HG03439 (cell line): Measurements from ENCODE around the gene LPIN1.
A peak's percentile ranks its signal among the peaks of the same experiment; 100 is the strongest.

Source experiments
- ATAC-seq: cut with Tn5 transposase; IDR thresholded peaks from one replicate; pipeline ENCODE4 v1.9.1; 2021; ENCODE audit warnings: mild to moderate bottlenecking, moderate library complexity; ENCODE audit not compliant: unreplicated experiment

Gene LPIN1

DNA sequence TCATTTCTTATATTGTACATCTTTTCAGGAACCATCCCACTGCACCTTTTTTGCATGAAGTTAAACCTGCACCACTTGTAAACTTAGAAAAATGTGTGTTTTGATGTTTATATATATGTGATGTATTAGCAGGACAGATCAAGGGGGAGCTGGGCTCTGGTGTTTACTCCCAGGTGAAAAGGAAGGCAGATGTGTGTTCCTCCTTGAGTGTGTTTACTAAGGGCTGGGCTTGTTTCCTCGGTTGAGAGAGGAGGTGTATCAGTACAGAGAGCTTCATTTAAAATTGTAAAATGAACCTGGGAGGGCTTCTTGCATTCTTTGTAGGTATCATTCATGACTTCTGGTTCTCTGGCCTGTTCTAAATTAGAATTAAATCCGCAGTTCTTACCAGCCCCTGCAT, 14.8 kb downstream of the LPIN1 start:
- no peak for ATAC-seq

DNA sequence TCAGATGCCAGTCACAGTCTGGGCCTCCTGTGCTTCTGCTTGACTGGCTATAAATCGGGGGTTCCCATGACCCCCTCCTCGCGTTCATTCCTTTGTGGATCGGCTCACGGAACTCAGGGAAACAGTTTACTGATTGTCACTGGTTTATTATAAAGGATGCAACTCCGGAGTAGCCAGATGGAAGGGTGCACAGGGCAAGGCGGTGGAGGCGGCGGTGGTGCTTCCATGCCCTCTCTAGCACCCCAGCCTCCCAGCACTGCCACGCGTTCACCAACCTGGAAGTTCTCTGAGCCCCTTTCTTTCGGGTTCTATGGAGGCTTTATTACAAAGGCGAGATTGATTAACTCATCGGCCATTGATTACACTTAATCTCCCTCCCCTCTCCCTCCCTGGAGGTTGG, 15.6 kb downstream of the LPIN1 start:
- no peak for ATAC-seq

- ATAC-seq, result no peak
Observed at GRCh38 chr2:11762799-11763461, 16.5 kb downstream of the LPIN1 start.

- ATAC-seq, result no peak
Observed at GRCh38 chr2:11764359-11764758, 17.9 kb downstream of the LPIN1 start.

- ATAC-seq, result no peak
Observed at GRCh38 chr2:11764920-11765319, 18.5 kb downstream of the LPIN1 start.

DNA sequence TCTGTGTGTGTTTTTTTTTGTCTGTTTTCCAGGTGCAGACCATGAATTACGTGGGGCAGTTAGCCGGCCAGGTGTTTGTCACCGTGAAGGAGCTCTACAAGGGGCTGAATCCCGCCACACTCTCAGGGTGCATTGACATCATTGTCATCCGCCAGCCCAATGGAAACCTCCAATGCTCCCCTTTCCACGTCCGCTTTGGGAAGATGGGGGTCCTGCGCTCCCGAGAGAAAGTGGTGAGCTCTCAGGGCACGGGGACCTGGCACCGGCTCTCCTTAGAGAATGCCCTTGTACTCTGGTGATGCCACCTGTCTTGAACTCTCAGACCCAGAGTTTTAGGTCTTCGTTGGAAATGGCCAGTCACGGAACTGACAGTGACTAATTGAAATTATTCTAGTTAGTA, 19.1 kb downstream of the LPIN1 start:
- no peak for ATAC-seq

DNA sequence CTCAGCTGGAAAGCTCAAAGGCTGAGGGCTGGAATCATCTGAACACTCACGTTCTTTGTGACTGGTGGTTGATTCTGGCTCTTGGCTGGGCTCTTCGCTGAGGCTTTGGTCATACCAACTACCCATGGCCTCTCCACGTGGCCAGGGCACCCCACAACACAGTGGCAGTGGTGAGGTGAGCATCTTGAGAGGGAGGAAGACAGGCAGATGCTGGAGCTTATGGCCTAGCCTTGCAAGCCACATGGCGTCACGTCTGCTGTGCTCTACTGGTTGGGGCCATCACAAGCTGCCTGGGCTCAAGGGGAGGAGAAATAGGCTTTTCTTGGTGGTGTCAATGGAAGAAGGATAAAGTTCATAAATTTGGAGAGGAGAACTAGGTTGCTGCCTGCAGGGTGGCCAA, 19.6 kb downstream of the LPIN1 start:
- ATAC-seq, result no peak

GRCh38 chr2:11767779-11768178, 21.3 kb downstream of the LPIN1 start:
- no peak for ATAC-seq

DNA sequence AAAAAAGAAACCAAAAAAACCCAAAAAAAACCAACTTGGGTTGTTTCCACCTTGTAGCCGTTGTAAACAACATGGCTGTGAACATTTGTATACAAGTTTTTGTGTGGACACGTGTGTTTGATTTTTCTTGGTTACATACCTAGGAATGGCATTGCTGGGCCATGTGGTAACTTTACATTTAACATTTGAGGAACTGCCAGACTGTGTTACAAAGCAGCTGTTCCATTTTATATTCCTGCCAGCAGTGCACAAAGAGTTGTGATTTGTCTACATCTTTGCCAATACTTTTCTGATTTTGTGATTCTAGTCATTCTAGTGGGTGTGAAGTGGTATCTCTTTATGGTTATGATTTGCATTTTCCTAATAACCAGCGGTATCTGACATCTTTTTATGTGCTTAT, 22.5 kb downstream of the LPIN1 start:
- no peak for ATAC-seq

DNA sequence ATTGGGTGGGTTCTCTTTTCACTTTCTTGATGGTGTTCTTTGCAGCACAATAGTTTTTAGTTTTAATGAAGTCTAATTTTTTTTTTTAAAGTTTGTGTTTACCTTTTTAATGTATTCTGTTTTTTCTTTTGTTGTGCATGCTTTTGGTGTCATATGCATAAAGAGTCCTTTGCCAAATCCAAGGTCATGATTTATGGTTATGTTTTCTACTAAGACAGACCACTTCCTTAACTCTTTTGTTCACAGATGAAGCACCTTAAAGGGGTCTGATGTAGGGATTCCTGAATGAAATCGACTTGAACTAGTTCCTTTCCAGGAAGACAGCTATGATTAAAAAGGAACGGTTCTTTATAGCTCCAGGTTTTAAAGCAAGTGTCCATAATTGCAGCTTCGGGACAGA, 23.1 kb downstream of the LPIN1 start:
- ATAC-seq, result no peak

- ATAC-seq, result no peak
Observed at GRCh38 chr2:11770531-11771188, 24.2 kb downstream of the LPIN1 start.

- ATAC-seq, result no peak
Observed at GRCh38 chr2:11771971-11772615, 25.7 kb downstream of the LPIN1 start.

GRCh38 chr2:11773111-11773510, 26.7 kb downstream of the LPIN1 start:
- ATAC-seq, result no peak

GRCh38 chr2:11773747-11774525, 27.5 kb downstream of the LPIN1 start:
- ATAC-seq, result no peak

- no peak for ATAC-seq
Observed at GRCh38 chr2:11774600-11774999, 28.2 kb downstream of the LPIN1 start.

- peak; percentile 64 for ATAC-seq
Observed at GRCh38 chr2:11775384-11775783, 29.0 kb downstream of the LPIN1 start.

GRCh38 chr2:11777066-11777782, 30.8 kb downstream of the LPIN1 start:
- ATAC-seq, result no peak

DNA sequence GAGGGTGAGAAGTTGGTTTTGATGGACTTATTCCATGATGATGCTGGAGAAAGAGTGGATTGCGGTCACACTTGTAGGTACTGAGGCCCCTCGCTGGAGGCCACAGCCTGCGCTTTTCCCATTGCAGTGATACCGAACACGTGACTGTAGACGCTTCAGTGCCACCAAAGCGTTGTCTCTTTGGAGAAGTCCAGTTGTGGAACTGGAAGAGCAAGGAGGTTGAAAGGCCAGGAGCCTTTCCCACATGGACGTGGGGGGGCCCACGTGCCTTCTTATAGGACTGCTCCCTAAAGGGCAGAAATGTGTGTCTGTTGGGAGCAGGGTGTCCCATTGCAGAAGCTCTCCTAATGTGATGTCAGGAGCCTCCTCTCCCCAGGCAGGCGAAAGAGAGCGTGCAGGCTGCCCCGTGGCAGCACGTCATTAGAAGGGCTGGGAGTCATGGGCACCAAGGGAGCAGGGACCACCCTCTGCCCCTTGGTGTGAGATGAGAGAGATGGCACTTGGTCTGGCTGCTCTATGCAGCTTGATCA, 31.5 kb downstream of the LPIN1 start:
- ATAC-seq, result no peak

- ATAC-seq, result no peak
Observed at GRCh38 chr2:11778416-11778815, 32.0 kb downstream of the LPIN1 start.

GRCh38 chr2:11778923-11779757, 32.7 kb downstream of the LPIN1 start:
- ATAC-seq, result peak; percentile 77
